ENCODE data around the gene HOXB4.

GRCh38 chr17:48541036-48541576 is 37.0 kb downstream of the HOXB4 start:
- TF ChIP-seq POLR2A (IDR thresholded peaks at IDR 0.05): no peak
- TF ChIP-seq CTCF (IDR thresholded peaks at IDR 0.05 in 4 of 5, conservative IDR thresholded peaks at IDR 0.05 in 1 of 5): no peak

All from gastrocnemius medialis (tissue), 4 donors.